Placental pericyte (primary cell): Measurements from ENCODE around the gene SYT10. TPM values are rescaled to one million over a fixed set of nuclear protein-coding genes. Genes with fewer than 3 reads are reported as not detected.

Experiments used
- total RNA-seq: library from RNA; depleted of rRNA; stranded (reverse); fragments of >200 nt; gene quantifications from 2 replicates; pipeline ENCODE4 v1.2.3, GENCODE V29; 2012

The SYT10 gene
- total RNA-seq = not detected in 2 replicates

GRCh38 chr12:33439587-33440011 is at the start of gene SYT10:
TSS of gene SYT10 (minus strand) at chr12:33439819. CDS start at chr12:33439522, 297 bp downstream.

